HG02571 (cell line): ENCODE results near the gene RRM2.
"Not testable (repeated sequence)": the region's sequence is repeated elsewhere in the genome, so short reads cannot be mapped to it uniquely, and the experiment has no call there.

Source experiments
- ATAC-seq: cut with Tn5 transposase; IDR thresholded peaks from one replicate; pipeline ENCODE4 v1.9.1; 2021; ENCODE audit warnings: mild to moderate bottlenecking, moderate library complexity; ENCODE audit not compliant: unreplicated experiment

The RRM2 gene

DNA sequence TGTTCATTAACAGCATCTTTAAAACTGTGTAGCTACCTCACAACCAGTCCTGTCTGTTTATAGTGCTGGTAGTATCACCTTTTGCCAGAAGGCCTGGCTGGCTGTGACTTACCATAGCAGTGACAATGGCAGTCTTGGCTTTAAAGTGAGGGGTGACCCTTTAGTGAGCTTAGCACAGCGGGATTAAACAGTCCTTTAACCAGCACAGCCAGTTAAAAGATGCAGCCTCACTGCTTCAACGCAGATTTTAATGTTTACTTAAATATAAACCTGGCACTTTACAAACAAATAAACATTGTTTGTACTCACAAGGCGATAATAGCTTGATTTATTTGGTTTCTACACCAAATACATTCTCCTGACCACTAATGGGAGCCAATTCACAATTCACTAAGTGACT, 7.0 kb downstream of the RRM2 start:
- no peak for ATAC-seq

DNA sequence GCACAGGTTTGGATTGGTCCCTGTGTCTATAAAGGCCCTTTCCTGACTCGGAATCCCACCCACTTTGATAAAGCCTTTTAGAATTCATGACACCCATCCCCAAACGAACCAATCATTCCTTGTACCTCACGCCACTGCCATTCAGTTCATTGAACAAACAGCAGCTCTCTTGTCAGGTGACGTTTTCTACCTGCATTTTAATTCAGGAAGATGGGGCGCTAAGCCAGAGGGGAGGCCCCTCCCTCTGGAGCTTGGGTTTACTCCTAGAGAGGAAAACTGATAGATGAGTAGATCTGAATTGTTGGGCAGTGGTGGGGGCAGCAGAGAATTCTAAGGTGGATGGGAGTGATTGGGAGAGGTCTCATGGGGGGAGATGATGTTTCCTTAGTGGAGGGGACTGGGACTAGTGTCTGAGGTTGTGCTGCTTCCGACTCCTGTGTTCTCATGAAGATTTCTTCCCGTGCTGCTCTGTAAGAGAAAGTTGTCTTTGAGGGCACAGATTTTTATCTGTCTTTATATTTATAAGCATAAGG, 9.6 kb downstream of the RRM2 start:
- no peak for ATAC-seq

DNA sequence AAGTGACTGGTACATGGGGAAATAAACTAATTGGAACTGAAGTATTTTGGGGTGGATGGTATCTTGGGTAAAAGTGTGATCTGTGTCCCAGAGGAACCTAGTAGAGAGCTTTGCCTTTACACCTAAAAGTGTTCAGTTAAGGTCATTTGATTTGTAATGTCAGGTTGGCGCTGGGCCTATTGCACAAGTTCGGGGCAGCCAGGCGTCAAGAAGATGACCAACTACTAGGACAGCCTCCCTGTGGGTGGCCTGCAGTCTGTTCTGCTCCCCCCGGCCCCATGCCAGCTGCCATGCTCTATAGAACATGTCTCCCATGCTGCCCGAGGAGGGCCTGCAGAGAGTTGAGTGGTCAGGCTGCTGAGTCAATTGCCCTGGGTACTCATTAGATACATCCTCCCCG, 10.1 kb downstream of the RRM2 start:
- ATAC-seq, result no peak

DNA sequence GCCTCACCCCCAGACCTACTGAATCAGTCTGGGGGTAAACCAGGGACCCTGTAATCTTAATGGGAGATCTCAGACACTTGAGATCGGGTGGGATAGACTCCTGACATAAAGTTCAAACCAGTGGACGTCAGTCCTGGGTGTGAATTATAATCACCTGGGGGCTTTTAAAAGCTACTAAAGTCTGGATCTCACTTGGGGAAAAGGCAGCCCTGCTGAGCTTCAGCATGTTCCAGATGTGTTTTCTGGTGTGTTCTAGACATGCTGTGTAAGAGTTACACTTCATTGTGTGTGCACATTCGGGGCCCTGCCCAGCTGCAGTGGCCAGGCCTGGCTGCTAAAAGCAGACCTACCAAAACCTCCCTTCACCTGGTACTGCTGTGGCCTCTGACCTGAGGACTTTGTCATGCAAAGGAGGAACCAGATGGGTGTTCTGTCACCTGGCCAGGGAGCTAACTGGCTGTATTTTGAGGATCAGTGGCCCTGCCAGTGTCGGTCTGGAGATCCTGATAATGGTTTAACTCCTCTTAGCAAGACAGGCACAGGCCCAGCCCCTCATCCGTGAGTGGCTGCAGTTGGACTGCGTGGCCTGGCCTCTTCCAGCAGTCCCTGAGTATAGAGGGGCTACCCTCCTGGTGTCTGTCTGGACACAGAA, 10.6 kb downstream of the RRM2 start:
- ATAC-seq, result no peak

DNA sequence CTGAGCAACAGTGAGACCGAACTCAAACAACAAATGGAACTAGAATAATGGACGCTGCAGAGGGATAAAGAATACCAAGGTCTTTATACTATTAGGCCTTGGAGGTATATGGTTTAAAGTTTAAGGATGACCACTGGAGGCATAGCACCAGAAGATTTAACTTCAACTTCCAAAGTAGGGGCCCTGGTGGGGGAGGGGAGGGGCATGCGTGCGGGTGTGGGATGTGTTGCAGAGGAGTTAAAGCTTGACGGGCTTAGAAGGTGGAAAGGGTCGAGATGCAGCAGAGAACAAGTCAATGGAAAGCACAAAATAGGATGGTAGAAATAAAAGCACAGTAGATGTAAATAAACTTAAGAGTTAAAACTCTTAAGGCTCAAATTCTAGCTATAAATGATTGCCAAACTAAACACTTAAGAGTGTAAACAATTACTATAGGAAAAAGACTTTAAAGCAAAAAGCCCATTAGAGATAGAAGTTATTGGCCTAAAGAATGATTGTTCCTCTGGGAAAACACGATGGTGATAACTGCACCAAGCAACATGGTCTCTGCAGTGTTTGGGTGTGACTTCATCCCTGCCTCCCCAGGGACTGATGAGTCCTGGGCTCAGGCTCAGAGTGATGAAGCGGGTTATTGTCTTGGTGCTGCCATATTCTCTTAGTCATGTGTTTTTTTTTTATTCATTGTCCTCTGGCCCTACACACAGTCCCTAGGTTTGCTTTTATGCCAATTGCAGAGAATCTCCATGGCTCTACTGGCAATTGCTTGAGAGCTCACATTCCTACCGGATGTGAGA, 13.0 kb downstream of the RRM2 start:
- ATAC-seq, result no peak

DNA sequence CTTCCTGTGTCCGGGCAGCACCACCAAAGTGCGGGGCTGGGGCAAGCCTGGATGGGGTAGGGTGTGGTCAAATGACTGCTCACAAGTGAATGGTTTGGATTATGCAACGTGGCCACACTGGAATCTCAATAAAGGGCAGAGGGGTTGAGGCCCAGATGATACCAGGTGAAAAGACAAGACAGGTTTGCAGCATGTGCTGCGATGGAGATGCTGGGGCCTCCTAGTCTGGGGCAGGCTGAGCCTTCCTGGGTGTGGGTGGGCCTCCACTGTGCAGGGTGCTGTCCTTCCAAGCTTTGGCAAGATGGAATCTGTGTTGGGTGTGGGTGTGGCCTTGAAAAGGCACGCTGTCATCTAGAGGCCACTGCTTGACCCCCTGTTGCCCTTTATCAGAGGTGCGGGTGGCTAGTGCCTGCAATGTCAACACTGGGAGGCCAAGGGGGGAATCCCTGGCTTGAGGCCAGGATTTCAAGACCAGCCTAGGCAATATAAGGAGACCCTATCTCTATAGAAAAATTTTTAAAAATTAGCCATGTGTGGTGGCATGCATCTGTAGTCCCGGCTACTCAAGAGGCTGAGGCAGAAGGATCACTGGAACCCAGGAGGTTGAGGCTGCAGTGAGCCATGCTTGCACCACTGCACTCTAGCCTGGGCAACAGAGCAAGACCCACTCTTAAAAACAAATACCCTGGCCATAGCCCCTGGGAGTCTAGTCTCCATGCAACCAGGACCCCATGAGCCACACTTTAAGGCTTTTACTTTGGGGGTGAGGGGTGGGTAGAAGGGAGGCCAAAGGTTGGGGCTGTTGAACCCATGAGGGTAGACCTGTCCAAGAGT, 13.8 kb downstream of the RRM2 start:
- no peak for ATAC-seq

DNA sequence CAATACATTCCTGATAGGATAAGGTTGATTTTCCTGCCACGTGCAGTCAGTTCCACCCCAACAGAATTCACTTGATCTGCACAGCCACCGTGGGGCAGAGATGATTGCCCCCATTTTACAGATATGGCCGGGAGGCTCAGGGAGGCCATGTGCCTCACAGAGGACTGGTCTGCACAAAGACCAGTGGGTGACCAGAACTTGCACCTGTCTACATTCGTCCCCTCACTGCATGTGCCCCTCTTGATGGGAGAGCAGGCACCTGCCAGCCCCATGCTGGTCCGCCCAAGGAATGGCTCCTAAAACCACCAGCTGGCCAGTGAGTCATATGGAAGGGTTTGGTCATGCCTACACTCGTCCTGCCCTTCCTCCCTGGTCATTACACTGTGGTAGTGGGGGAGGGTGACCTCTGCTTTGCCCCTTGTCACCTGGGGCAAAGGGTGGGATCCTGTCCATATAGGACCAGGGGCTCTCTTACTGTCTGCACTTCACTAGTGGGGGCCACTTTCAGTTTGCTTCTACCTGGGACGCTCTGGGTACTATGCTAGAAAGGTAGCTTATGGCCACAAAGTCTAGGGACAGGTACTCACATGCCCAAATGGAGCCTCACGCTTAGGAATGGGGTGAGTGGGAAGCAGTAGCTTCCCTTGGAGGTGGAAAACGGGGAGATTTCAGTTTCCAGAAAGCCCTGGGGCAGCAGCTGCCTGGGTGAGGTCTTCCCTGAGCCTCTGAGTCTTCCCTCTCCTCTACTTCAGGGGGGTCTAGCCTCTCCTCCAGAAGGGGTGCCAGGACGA, 14.7 kb downstream of the RRM2 start:
- ATAC-seq, result no peak

DNA sequence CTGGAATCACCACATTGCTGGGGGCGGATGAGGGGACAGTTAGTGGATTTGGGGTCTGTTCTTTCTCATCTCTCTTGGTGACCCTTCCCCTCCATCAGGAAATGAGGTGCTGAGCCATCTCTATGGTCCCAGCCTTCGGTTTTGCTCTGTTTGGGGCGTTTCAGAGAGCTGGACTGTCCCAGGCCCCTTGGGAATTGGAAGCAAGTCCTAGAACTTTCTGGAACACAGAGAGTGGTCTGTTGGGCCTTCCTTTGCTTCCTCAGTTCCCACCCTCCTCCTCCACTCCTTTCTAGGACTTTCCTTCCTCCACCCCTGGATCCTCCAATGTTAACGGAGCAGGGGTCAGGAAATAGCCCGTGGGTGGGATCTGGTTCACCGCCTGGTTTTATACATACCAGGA, 17.0 kb downstream of the RRM2 start:
- ATAC-seq, result no peak

DNA sequence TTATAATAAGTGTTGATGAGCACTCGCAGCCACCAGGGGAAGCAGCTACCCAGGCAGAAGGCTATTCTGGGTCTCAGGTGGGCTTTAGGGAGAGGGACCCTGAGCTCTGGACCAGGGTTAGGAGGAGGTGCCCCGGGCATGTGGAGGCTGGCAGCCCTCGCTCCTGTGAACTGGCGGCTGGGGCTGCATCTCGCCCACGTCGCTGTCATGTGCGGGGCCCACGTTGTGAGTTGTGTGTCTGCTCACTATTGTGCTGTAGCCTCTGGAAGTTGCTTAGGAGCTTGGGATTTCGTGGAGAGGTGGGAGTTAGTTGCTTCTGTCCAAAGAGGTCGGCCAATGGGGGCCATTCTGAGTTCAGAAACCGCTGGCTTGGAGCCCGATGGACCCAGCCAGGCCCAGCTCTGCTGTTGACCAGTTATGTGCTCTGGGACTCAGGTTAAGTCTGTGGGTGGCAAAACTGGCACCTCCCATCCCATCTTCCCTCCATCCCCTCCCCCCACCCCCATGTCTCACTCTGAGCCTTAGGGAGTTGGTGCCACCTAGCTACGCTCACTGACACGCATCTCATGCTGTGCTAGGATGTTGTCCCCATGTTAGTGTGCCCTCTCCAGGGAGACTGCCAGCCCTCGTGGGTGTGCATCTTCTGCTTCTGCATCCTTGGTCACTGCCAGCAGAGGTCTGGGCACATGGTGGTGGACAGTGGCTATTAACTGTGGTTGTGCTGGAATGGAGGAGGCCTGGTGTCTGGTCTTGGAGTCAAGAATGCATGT, 18.5 kb downstream of the RRM2 start:
- ATAC-seq, result no peak

DNA sequence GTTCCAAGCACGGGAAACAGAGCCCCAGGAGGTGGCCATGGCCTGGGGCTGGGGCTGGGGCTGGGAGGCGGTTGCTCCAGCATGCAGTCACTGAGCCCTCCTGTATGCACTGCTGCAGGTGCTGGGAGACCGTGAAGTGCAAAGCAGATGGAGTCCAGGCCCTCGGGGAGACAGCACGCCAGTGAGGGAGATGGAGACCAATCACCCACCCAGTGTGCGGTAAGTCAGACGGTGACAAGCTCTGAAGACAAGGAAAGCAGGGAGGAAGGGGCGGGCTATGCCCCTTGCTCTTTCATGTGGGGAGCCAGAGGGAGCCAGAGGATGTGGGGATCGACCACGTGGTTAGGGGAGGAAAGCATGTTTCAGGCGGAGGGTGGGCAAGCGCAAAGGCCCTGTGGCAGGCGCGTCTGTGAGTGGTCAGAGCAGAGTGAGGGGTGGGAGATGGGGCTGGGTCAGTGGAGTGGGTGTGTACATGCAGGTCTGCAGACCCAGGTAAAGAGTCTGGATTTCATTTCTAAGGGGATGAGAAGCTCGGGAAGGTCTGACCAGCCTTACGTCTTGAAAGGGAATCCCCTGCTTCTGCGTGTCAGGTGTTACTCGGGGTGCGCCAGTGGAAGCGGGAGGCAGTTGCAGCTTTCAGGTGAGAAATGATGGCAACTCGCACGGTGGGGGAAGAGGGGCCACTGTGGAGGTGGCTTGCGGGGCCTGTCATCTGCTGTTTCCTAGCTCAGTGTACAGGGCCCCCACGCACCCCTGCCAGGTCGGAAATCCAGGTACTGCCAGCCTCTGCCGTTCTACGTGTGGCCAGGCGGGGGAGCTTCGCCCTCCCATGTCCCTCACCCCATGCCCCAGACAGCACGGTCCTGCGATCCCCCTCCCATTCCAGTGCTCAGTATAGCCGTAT, 19.4 kb downstream of the RRM2 start:
- ATAC-seq, result no peak

DNA sequence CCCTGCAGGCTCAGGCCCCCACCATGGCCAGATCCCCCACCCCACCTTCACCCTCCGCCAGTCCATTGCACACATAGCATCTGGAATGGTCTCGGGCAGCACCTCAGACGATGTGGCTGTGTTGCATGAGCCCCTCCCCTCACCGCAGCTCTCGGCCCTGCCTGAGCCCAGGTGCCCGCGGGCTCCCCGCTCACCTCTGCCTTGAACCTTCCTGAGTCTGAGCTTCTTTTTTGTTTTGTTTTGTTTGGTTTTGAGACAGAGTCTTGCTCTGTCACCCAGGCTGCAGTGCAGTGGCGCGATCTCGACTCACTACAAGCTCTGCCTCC, 20.1 kb downstream of the RRM2 start:
- no peak for ATAC-seq

DNA sequence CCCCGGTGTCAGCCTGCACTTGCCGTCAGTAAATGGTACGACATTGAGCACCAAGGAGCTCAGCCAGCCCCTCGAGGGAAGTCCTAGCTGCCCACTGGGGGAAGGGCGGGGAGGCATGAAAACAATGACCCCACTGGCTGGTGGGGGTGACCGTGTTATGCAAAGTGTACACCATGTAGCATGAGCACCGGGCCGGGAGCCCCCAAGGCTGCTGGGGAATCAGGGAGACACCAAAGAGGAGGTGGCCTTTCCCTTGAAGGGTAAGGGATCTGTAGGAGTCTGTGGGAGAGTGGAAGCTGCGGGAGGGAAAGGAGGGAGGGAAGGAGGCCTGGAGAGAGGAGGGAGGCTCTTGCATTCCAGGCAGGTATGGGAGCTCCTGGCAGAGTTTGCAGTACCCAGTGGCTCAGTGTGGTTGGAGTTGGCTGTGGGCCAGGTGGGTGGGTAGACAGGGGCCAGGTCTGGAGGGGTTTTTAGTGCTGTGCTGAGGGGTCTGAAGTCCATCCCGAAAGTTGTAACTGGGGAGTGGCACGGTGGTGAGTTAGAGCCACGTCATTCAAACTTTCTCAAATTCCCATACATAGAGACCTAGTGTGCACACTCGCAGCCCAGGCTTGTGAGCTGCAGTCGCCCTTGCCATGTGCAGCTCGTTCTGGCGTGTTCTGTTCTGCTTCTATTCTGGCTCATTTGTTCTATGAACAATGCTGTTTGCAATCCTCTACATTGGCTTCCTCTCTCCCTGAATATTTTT, 22.4 kb downstream of the RRM2 start:
- no peak for ATAC-seq

DNA sequence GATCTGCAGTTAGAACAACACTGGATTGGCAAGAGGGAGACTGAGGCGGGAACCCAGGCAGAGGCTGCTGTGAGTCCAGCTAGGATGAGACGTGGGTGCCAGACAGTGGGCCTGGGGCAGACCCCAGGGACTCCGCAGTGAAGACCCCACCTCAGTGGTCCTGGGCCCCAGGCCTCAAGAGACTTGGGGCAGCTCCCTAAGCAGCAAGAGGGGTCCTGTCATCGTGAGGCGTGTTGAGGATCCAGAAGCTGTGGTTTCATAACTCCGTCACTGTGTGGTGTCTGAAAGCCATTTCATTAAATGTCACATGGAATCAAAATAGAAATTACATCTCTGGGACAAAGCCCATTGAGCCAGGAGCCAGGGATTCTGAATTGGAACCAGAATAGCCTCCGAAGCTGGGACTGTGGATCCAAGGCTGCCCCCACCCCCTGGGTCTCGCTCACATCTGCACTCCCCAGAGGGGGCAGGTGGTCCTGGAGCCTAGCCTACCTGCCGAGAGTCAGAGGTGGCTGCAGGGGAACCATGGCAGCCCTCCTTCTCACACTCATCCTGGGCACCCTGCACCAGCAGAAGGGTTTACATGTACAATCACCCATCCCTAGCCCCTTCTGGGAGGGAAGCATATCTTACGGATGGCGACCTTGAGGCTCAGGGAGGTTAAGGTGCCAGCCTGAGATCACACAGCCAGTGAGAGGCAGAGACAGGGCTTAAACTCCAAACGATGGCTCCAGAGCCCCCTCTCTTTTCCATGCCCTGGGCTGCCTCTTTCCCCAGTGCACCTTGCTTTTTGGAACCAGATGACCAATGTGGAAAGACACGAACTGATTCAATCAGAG, 23.2 kb downstream of the RRM2 start:
- ATAC-seq, result no peak

DNA sequence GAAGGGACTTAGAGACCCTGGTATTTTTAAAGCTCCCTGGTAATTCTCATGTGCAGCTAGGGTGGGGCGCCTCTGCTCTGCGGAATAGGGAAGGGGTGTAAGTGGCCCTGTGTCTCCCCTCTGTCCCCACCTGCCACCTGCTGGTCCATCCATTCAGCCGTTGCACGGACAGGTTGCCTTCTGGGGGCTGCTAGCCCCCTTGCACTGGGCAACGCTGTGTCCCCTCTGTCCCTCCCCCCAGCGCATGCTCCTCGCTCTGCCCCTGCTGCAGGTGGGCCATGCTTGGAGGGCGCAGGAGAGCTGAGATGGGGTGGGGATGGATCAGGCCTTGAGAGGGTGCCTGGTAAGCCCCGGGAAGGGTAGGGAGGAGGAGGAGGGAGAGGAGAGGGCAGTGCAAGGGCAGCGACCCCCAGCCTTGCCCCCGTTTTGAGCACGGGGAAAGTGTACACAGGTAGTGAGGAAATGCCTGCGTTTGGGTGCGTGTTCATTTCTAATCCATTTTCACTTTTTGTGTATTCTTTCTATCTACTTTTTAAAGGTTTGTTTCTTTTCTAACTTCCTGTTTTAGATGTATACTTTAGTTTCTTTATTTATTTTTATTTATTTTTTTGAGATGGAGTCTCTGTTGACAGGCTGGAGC, 23.9 kb downstream of the RRM2 start:
- no peak for ATAC-seq

DNA sequence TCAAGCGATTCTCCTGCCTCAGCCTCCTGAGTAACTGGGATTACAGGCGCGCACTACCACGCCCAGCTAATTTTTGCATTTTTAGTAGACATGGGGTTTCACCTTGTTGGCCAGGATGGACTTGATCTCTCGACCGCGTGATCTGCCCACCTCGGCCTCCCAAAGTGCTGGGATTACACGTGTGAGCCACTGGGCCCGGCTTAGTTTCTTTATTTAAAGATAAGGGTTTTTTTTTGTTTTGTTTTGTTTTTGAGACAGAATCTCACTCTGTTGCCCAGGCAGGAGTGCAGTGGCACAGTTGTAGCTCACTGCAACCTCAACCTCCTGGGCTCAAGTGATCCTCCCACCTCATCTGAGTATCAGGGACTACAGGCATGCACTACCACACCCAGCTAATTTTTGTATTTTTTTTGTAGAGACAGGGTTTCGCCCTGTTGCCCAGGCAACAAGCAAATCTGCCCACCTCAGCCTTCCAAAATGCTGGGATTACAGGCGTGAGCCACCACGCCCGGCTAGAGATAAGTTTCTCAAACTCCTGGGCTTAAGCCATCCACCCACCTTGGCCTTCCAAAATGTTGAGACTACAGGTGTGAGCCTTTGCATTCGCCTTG, 24.6 kb downstream of the RRM2 start:
- ATAC-seq, result not testable (repeated sequence)

DNA sequence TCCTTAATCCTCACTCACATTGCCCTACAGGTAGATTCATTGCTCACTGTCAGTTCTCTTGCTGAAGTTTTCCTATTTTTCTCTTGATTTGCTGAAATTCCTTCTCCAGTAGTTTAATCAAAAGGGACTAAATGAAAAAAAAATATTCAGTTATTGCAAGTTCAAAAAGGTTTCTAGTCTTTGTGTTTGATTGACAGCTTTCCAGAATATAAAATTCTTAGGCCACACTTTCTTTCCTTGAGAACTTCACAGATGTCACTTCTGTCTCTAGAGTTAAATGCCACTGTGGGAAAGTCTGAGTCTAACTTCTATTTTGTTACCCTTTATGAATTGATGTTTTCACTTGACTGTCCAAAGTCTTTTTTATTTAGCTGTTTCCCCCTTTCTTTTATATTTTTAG, 25.7 kb downstream of the RRM2 start:
- ATAC-seq, result no peak

DNA sequence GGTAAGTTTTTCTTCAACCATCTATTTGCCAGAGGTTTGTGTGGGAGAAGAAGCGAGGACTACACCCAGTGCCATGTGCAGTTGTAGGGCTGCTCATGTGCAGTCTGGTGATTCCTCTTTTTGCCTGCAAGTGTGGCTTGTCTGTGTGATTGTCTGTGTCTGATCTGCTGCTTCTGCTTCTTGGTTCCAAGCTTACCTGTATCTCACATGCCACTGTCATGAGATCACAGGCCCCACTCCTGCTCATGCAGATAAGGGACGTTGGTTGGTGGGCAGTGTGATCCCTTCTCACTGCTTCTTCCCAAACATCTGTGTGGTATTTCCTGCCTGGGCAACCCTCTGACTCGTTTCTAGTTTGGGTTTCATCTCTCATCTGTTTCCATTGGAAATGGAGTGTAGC, 27.1 kb downstream of the RRM2 start:
- no peak for ATAC-seq
